GM12878 (cell line): ENCODE results near the gene LHX6. TPM values are rescaled to one million over a fixed set of nuclear protein-coding genes. Genes with fewer than 3 reads are reported as not detected.

ENCODE experiments used
- ATAC-seq: fragments of 200-7000 bp; cut with Tn5 transposase; 3 replicates; pipeline ENCODE4 v1.9.1; 2020; ENCODE audit warnings: mild to moderate bottlenecking, moderate library complexity
- BruUV-seq: library from RNA; stranded (reverse); fragments of 400-500 nt; replicated peaks from 2 replicates; lab custom pipeline; 2021; lab: Mats Ljungman, UMichigan
- CTCF ChIA-PET: fragments of 300-600 bp; sonication (Branson Sonifier 250); formaldehyde crosslinking; extraction: SDS; loops from one replicate; lab custom pipeline; 2021; ENCODE audit warnings: inconsistent platforms; lab: Yijun Ruan, JAX
- POLR2A ChIA-PET: fragments of 350-600 bp; formaldehyde crosslinking; extraction: SDS; loops from one replicate; lab custom pipeline; 2021; ENCODE audit warnings: inconsistent platforms; lab: Charles Lee
- RAD21 ChIA-PET: fragments of 300-600 bp; sonication (Branson Sonifier 250); formaldehyde crosslinking; loops from one replicate; lab custom pipeline; 2023; ENCODE audit warnings: antibody characterized with exemption; ENCODE audit not compliant: unreplicated experiment; lab: Charles Lee
- SMC1A ChIA-PET: fragments of 300-600 bp; sonication (Branson Sonifier 250); formaldehyde crosslinking; loops from one replicate; lab custom pipeline; 2023; ENCODE audit not compliant: unreplicated experiment, uncharacterized antibody; lab: Charles Lee
- DNase-seq: peaks from one replicate; pipeline ENCODE4 v3.0.0-alpha.2; 2011; ENCODE audit warnings: low read depth, low spot score
- FAIRE-seq: peaks from 3 replicates; lab custom pipeline; 2011; peaks lifted over from hg19 to GRCh38; lab: Jason Lieb, UNC
- H2AFZ ChIP-seq: 2 replicates; pipeline ENCODE4 v1.6.0; 2011; ENCODE audit warnings: low read depth, low read length, control low read depth; ENCODE audit not compliant: control insufficient read depth
- H3K27ac ChIP-seq: 2 replicates; pipeline ENCODE4 v1.5.1; 2011; ENCODE audit warnings: control low read depth; ENCODE audit not compliant: control insufficient read depth, insufficient read depth
- H3K27me3 ChIP-seq, 2 experiments: replicated peaks in 1 of 2; 2 replicates each; pipeline versions ENCODE4 v1.6.0 to v1.6.1; 2011; ENCODE audit warnings: low read length in 1 of 2; ENCODE audit not compliant: control insufficient read depth in 2 of 2, insufficient read depth in 2 of 2
- H3K36me3 ChIP-seq, 2 experiments: 2 replicates each; pipeline ENCODE4 v1.5.1; 2011; ENCODE audit warnings: low read length in 1 of 2; ENCODE audit not compliant: control insufficient read depth in 2 of 2, insufficient read depth in 2 of 2
- H3K4me1 ChIP-seq: 2 replicates; pipeline ENCODE4 v1.6.1; 2011; ENCODE audit warnings: mild to moderate bottlenecking, low read length, moderate library complexity, mixed read lengths; ENCODE audit not compliant: control insufficient read depth, insufficient read depth
- H3K4me2 ChIP-seq: 2 replicates; pipeline ENCODE4 v1.6.0; 2011; ENCODE audit warnings: control low read depth; ENCODE audit not compliant: control insufficient read depth, insufficient read depth
- H3K4me3 ChIP-seq: fragments of 200-600 bp; sonication (generic); 2 replicates; pipeline ENCODE4 v1.5.1; 2016
- H3K79me2 ChIP-seq: 2 replicates; pipeline ENCODE4 v1.6.0; 2011; ENCODE audit warnings: low read length; ENCODE audit not compliant: control insufficient read depth, insufficient read depth
- H3K9ac ChIP-seq: 2 replicates; pipeline ENCODE4 v1.8.0; 2011; ENCODE audit warnings: low read length, control low read depth, mixed read lengths; ENCODE audit not compliant: control insufficient read depth, insufficient read depth
- H3K9me3 ChIP-seq: replicated peaks from 3 replicates; pipeline ENCODE4 v1.5.1; 2011; ENCODE audit warnings: mild to moderate bottlenecking, low read length; ENCODE audit not compliant: control insufficient read depth, insufficient read depth
- H4K20me1 ChIP-seq: 2 replicates; pipeline ENCODE4 v1.6.0; 2011; ENCODE audit not compliant: control insufficient read depth, insufficient read depth
- ASH2L ChIP-seq: fragments of 300-600, 200-600 bp; sonication (generic); IDR thresholded peaks from 2 replicates; pipeline ENCODE4 v1.6.1; 2017; ENCODE audit warnings: low read depth, mild to moderate bottlenecking, borderline replicate concordance
- CHD4 ChIP-seq: fragments of 200-600 bp; sonication (generic); IDR thresholded peaks from 2 replicates; pipeline ENCODE4 v1.6.1; 2016; ENCODE audit warnings: mild to moderate bottlenecking
- GATAD2B ChIP-seq: fragments of 450-650 bp; conservative IDR thresholded peaks from 2 replicates; pipeline ENCODE4 v1.6.1; 2017; ENCODE audit warnings: low read depth, mild to moderate bottlenecking, moderate library complexity
- PML ChIP-seq: IDR thresholded peaks from 2 replicates; pipeline ENCODE4 v1.6.1; 2012; ENCODE audit warnings: low read length, inconsistent platforms
- SP1 ChIP-seq: IDR thresholded peaks from one replicate; pipeline ENCODE4 v1.6.1; 2011; ENCODE audit warnings: low read depth, low read length
- TARDBP ChIP-seq: IDR thresholded peaks from 2 replicates; pipeline ENCODE4 v1.6.1; 2016; ENCODE audit warnings: borderline replicate concordance
- YBX1 ChIP-seq: fragments of 450-650 bp; IDR thresholded peaks from 2 replicates; pipeline ENCODE4 v1.6.1; 2016; ENCODE audit warnings: antibody characterized with exemption
- ZNF384 ChIP-seq: IDR thresholded peaks from 2 replicates; pipeline ENCODE4 v1.6.1; 2012; ENCODE audit warnings: low read depth, mild to moderate bottlenecking, low read length, improper control_type of control experiment, borderline replicate concordance
- WGBS: methylation state at CpG from one replicate; pipeline ENCODE4 v1.1.6; 2016; ENCODE audit warnings: low lambda C conversion rate; ENCODE audit not compliant: insufficient replicate concordance, insufficient coverage; ENCODE audit errors: missing lambda C conversion rate; 5-methylcytosine and 5-hydroxymethylcytosine counted together
- in situ Hi-C: fragments of 300-500 bp; cut with MboI; formaldehyde crosslinking; loops from 9 replicates; pipeline ENCODE4 v1.14.3; 2018; ENCODE audit warnings: mixed read lengths
- intact Hi-C: fragments of 100-400 bp; cut with micrococcal nuclease; formaldehyde crosslinking; loops from one replicate; pipeline ENCODE4 v1.14.2; 2022; ENCODE audit not compliant: unreplicated experiment
- polyA plus RNA-seq, 11 experiments: library from polyadenylated mRNA; depleted of rRNA in 4 of 11; unstranded in 6 of 11; stranded (reverse) in 5 of 11; fragments of >200 nt; fragmentation: Nextera tagmentation in 4 of 11; fragmentation: Illumina TruSeq in 1 of 11; extraction: Ambion mirVana in 4 of 11; extraction: Trizol in 1 of 11; gene quantifications; 1 replicate in 1 of 11; 2 replicates in 10 of 11; pipeline versions ENCODE4 v1.2.1 to v1.2.3, GENCODE V29; 2011 to 2016; ENCODE audit warnings: inconsistent platforms in 2 of 11, missing spikeins in 2 of 11, low read depth in 1 of 11
- total RNA-seq, 4 experiments: library from RNA; depleted of rRNA in 3 of 4; stranded (reverse); fragments of >200 nt in 3 of 4; fragmentation: Illumina TruSeq in 1 of 4; extraction: Trizol in 1 of 4; gene quantifications; 2 replicates each; pipeline versions ENCODE4 v1.2.1 to v1.2.3, GENCODE V29; 2013 to 2021
- TF ChIP-seq, protein P1 (sequence below): fragments of 450-650 bp; IDR thresholded peaks from 2 replicates; pipeline ENCODE4 v1.6.1; 2017; ENCODE audit warnings: mild to moderate bottlenecking, moderate library complexity
- TF ChIP-seq, protein P2 (sequence below): fragments of 450-650 bp; IDR thresholded peaks from 2 replicates; pipeline ENCODE4 v1.6.1; 2016; ENCODE audit warnings: mild to moderate bottlenecking
- TF ChIP-seq, protein P3 (sequence below): fragments of 450-650 bp; formaldehyde crosslinking; IDR thresholded peaks from 2 replicates; pipeline ENCODE4 v1.4.0; 2022; ENCODE audit warnings: mild to moderate bottlenecking, moderate library complexity

Gene LHX6
- total and polyA plus RNA-seq, 10 of the 15 experiments (the other 5 are each of a cell fraction or from before 2014, with no cell fraction given): not detected

DNA sequence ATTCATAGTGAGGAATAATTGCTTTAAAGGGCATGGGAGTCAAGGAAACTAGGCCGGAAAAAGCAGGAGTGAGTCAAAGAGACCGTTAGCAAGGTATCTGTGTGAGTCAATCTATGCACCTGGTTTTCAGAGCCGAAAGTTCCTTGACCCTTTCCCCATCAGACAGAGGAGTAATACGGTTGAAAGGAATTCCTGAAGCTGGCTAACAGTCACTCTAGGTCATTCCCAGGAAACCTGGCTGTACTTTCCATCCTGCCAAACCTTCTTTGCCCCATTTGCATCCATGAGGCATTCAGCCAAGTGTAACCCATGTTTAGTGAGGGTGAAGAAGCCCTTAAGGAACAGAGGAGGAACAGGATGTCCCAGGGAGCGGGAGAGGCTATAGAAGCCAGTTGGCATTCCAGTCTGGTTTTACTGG lies 19.7 kb upstream of the LHX6 start:
- WGBS: 90% methylated on average over 5 of the region's 5 CpGs
- Histone ChIP-seq H2AFZ (no peak overlapping the region), H3K36me3 (peaks cover 5 to 29% of the 10 kb centered on the region in 2 experiments), H3K27me3 (no peaks in the 10 kb centered on the region), H3K9ac (no peak overlapping the region), H3K9me3 (no peaks in the 10 kb centered on the region), H3K27ac (no peak overlapping the region), H3K4me1 (no peaks in the 10 kb centered on the region), H3K4me2 (no peak overlapping the region), H3K79me2 (no peaks in the 10 kb centered on the region), H3K4me3 (no peak overlapping the region), H4K20me1 (no peaks in the 10 kb centered on the region)
- in situ Hi-C loops (no loop called here), intact Hi-C loops (no loop called here)
- ChIA-PET CTCF (no interaction called here), POLR2A (no interaction called here), SMC1A (no interaction called here), RAD21 (no interaction called here)
- no peak for FAIRE-seq
- TF ChIP-seq GATAD2B: no peak
- TF ChIP-seq YBX1: no peak
- TF ChIP-seq SP1: no peak
- no peak for TF ChIP-seq PML
- TF ChIP-seq ASH2L: no peak
- no peak for TF ChIP-seq ZNF384
- TF ChIP-seq CHD4: no peak
- TF ChIP-seq TARDBP: no peak
- BruUV-seq: no TSS peak
- no peak for ATAC-seq
- no peak for DNase-seq

DNA sequence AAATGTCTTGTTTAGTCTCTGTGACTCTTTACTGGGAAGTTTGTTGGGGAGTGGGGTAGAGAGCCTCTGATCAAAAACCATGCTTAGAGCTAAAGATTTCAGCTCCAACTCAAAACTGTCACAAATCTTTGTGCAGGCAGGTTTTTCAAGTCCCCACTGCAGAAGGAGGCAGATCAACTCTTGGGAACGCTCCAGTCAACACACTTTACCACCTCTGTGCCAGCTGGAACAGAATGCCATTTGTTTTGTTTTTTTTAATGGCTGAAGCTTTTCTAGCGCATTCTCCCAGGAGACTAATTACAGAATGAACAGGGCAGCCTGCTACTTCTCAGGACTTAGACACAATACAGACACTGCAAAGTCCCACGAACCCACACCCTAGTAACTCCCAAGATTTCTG lies 17.9 kb upstream of the LHX6 start:
- Histone ChIP-seq H3K9ac (no peak overlapping the region), H2AFZ (no peak overlapping the region), H3K4me1 (no peaks in the 10 kb centered on the region), H3K4me2 (no peak overlapping the region), H3K36me3 (peaks cover 2 to 19% of the 10 kb centered on the region in 2 experiments), H3K27me3 (no peaks in the 10 kb centered on the region), H3K4me3 (no peak overlapping the region), H3K9me3 (no peaks in the 10 kb centered on the region), H4K20me1 (no peaks in the 10 kb centered on the region), H3K79me2 (no peaks in the 10 kb centered on the region), H3K27ac (no peak overlapping the region)
- BruUV-seq: no TSS peak
- ChIA-PET SMC1A (interaction anchor here (0.5 to 1.0 kb wide), 2 partner anchors 18 to 1395 kb away, joined by 3 to 4 read pairs; partner anchors contain the start of genes MRRF and RBM18), POLR2A (no interaction called here), RAD21 (no interaction called here), CTCF (no interaction called here)
- no peak for ATAC-seq
- no peak for DNase-seq
- no peak for FAIRE-seq
- in situ Hi-C loops: no loop called here
- intact Hi-C loops: no loop called here
- 100% methylated on average over 3 of the region's 3 CpGs for WGBS
- TF ChIP-seq, protein P1, sequence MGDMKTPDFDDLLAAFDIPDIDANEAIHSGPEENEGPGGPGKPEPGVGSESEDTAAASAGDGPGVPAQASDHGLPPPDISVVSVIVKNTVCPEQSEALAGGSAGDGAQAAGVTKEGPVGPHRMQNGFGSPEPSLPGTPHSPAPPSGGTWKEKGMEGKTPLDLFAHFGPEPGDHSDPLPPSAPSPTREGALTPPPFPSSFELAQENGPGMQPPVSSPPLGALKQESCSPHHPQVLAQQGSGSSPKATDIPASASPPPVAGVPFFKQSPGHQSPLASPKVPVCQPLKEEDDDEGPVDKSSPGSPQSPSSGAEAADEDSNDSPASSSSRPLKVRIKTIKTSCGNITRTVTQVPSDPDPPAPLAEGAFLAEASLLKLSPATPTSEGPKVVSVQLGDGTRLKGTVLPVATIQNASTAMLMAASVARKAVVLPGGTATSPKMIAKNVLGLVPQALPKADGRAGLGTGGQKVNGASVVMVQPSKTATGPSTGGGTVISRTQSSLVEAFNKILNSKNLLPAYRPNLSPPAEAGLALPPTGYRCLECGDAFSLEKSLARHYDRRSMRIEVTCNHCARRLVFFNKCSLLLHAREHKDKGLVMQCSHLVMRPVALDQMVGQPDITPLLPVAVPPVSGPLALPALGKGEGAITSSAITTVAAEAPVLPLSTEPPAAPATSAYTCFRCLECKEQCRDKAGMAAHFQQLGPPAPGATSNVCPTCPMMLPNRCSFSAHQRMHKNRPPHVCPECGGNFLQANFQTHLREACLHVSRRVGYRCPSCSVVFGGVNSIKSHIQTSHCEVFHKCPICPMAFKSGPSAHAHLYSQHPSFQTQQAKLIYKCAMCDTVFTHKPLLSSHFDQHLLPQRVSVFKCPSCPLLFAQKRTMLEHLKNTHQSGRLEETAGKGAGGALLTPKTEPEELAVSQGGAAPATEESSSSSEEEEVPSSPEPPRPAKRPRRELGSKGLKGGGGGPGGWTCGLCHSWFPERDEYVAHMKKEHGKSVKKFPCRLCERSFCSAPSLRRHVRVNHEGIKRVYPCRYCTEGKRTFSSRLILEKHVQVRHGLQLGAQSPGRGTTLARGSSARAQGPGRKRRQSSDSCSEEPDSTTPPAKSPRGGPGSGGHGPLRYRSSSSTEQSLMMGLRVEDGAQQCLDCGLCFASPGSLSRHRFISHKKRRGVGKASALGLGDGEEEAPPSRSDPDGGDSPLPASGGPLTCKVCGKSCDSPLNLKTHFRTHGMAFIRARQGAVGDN: no peak
- TF ChIP-seq, protein P2, sequence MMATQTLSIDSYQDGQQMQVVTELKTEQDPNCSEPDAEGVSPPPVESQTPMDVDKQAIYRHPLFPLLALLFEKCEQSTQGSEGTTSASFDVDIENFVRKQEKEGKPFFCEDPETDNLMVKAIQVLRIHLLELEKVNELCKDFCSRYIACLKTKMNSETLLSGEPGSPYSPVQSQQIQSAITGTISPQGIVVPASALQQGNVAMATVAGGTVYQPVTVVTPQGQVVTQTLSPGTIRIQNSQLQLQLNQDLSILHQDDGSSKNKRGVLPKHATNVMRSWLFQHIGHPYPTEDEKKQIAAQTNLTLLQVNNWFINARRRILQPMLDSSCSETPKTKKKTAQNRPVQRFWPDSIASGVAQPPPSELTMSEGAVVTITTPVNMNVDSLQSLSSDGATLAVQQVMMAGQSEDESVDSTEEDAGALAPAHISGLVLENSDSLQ: no peak
- TF ChIP-seq, protein P3, sequence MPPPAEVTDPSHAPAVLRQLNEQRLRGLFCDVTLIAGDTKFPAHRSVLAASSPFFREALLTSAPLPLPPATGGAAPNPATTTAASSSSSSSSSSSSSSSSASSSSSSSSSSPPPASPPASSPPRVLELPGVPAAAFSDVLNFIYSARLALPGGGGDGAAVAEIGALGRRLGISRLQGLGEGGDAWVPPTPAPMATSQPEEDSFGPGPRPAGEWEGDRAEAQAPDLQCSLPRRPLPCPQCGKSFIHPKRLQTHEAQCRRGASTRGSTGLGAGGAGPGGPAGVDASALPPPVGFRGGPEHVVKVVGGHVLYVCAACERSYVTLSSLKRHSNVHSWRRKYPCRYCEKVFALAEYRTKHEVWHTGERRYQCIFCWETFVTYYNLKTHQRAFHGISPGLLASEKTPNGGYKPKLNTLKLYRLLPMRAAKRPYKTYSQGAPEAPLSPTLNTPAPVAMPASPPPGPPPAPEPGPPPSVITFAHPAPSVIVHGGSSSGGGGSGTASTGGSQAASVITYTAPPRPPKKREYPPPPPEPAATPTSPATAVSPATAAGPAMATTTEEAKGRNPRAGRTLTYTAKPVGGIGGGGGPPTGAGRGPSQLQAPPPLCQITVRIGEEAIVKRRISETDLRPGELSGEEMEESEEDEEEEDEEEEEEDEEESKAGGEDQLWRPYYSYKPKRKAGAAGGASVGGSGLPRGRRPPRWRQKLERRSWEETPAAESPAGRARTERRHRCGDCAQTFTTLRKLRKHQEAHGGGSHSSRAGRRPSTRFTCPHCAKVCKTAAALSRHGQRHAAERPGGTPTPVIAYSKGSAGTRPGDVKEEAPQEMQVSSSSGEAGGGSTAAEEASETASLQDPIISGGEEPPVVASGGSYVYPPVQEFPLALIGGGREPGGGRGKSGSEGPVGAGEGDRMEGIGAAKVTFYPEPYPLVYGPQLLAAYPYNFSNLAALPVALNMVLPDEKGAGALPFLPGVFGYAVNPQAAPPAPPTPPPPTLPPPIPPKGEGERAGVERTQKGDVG (CRISPR knock-in tag): no peak
